HepG2 (cell line): ENCODE data around the gene CD79A. TPM values are rescaled to one million over a fixed set of nuclear protein-coding genes. Genes with fewer than 3 reads are reported as not detected.

Source experiments
- ATF1 ChIP-seq: IDR thresholded peaks from 2 replicates; pipeline ENCODE4 v1.6.1; 2016; ENCODE audit warnings: mild to moderate bottlenecking, control low read depth
- PATZ1 ChIP-seq: sonication (generic); formaldehyde crosslinking; IDR thresholded peaks from 2 replicates; pipeline ENCODE4 v1.4.0; 2020; ENCODE audit warnings: missing genetic modification reagents
- RBFOX2 ChIP-seq: fragments of 200-400 bp; formaldehyde crosslinking; IDR thresholded peaks from 2 replicates; pipeline ENCODE4 v1.6.1; 2017; ENCODE audit warnings: low read depth, mild to moderate bottlenecking, low read length
- SMARCE1 ChIP-seq: fragments of 450-650 bp; IDR thresholded peaks from 2 replicates; pipeline ENCODE4 v1.6.1; 2017; ENCODE audit warnings: borderline replicate concordance
- SOX5 ChIP-seq: IDR thresholded peaks from 2 replicates; pipeline ENCODE4 v1.6.1; 2016; ENCODE audit warnings: borderline replicate concordance
- STAT5B ChIP-seq: sonication (generic); formaldehyde crosslinking; IDR thresholded peaks from 2 replicates; pipeline ENCODE4 v1.4.0; 2020; ENCODE audit warnings: missing genetic modification reagents
- SUZ12 ChIP-seq: fragments of 150-350 bp; IDR thresholded peaks from 2 replicates; pipeline ENCODE4 v1.6.1; 2014; ENCODE audit warnings: low read depth, low read length
- WIZ ChIP-seq: sonication (generic); formaldehyde crosslinking; IDR thresholded peaks from 2 replicates; pipeline ENCODE4 v1.5.1; 2020; ENCODE audit warnings: mild to moderate bottlenecking, missing genetic modification reagents
- XBP1 ChIP-seq: sonication (generic); formaldehyde crosslinking; IDR thresholded peaks from 2 replicates; pipeline ENCODE4 v1.5.0; 2020; ENCODE audit warnings: missing genetic modification reagents
- ZNF225 ChIP-seq: sonication (generic); formaldehyde crosslinking; IDR thresholded peaks from 2 replicates; pipeline ENCODE4 v1.4.0; 2020; ENCODE audit warnings: mild to moderate bottlenecking, missing genetic modification reagents
- ZNF318 ChIP-seq: sonication (generic); formaldehyde crosslinking; IDR thresholded peaks from 2 replicates; pipeline ENCODE4 v1.4.0; 2020; ENCODE audit warnings: mild to moderate bottlenecking, missing genetic modification reagents
- ZNF597 ChIP-seq: sonication (generic); formaldehyde crosslinking; IDR thresholded peaks from 2 replicates; pipeline ENCODE4 v1.5.0; 2020; ENCODE audit warnings: missing genetic modification reagents
- ZNF639 ChIP-seq: conservative IDR thresholded peaks from 2 replicates; pipeline ENCODE4 v1.6.1; 2018; ENCODE audit warnings: missing genetic modification reagents
- ZZZ3 ChIP-seq: sonication (generic); formaldehyde crosslinking; IDR thresholded peaks from 2 replicates; pipeline ENCODE4 v1.4.0; 2020; ENCODE audit warnings: missing genetic modification reagents, mild to moderate bottlenecking, borderline replicate concordance
- polyA plus RNA-seq, 8 experiments: library from polyadenylated mRNA; depleted of rRNA in 3 of 8; stranded (reverse) in 7 of 8; unstranded in 1 of 8; fragments of >200 nt; fragmentation: Illumina TruSeq in 4 of 8; extraction: Trizol in 4 of 8; gene quantifications; 2 replicates each; pipeline versions ENCODE4 v1.2.1 to v1.2.3, GENCODE V29; 2011 to 2016; ENCODE audit warnings: low read depth in 4 of 8, missing spikeins in 1 of 8, mixed read lengths in 1 of 8; ENCODE audit not compliant: insufficient read depth in 1 of 8
- total RNA-seq, 5 experiments: library from RNA; depleted of rRNA; stranded (reverse); fragments of >200 nt; fragmentation: Illumina TruSeq; extraction: Trizol; gene quantifications; 2 replicates each; pipeline ENCODE4 v1.2.3, GENCODE V29; 2016; ENCODE audit warnings: low read depth in 1 of 5

Gene CD79A
- total and polyA plus RNA-seq, 2 of the 13 experiments (the other 11 are each of a cell fraction or from before 2014, with no cell fraction given): 0.24 to 0.33 TPM

GRCh38 chr19:41887711-41888382 lies 10.8 kb downstream of the CD79A start (continued):
- TF ChIP-seq ZNF318 (CRISPR knock-in tag) (no peak), SOX5 (CRISPR knock-in tag) (peak; percentile 70; the same call in 1 of the 2 replicates), ZNF225 (CRISPR knock-in tag) (no peak), SUZ12 (no peak), RBFOX2 (peak; percentile 63), STAT5B (CRISPR knock-in tag) (no peak), XBP1 (no peak), SMARCE1 (no peak), ZNF639 (no peak; the same call in 1 of the 2 replicates), ZNF597 (no peak), ATF1 (CRISPR knock-in tag) (no peak), WIZ (no peak), PATZ1 (CRISPR knock-in tag) (peak; percentile 97), ZZZ3 (CRISPR knock-in tag) (no peak)
